Heart left ventricle (tissue), 13 donors: ENCODE results near the gene CEP350.

ENCODE experiments used
- CTCF ChIP-seq, 12 donors: fragments of 200-600 bp; sonication (generic) in 4 of 12; IDR thresholded peaks; one replicate each; pipeline versions ENCODE4 v1.5.0 to v1.8.0; 2018 to 2022; ENCODE audit warnings: antibody characterized with exemption in 12 of 12, mild to moderate bottlenecking in 5 of 12
- POLR2A ChIP-seq, 2 donors: fragments of 450-650 bp; IDR thresholded peaks; one replicate each; pipeline ENCODE4 v1.6.1; 2017; ENCODE audit warnings: antibody characterized with exemption in 2 of 2, mild to moderate bottlenecking in 2 of 2, moderate library complexity in 2 of 2
- donor health status: ischemic (EF 13 %, LVEDD 7.1; RV severe dilation, severe dysfunction).
- donor health status: DM: no; HTN: yes; CAD: no.
- donor health status: DM: no; HTN: no; CAD: no.
- donor health status: ischemic (EF 25% LVEDD 6.9; RV normal size, moderate dysfunction).
- donor health status: ischemic (EF 25% LVEDD 5.7; RV mildly dilated, moderate dysfunction).
- donor health status: ischemic (EF 35%, LVEDD 5.7; RV mildly dilated, moderate dysfunction).
- donor health status: nonischemic (EF 11% LVEDD 7.7; RV severe dilation, severe dysfunction).
- donor health status: DM: yes; HTN: yes; CAD: no.
- donor health status: PGD.
- donor health status: ischemic (EF 29% LVEDD 5.4; RV normal size, mild dysfunction).
- donor health status: nonischemic (EF 23%, LVEDD 6.1; RV moderate dilation, normal function).

DNA sequence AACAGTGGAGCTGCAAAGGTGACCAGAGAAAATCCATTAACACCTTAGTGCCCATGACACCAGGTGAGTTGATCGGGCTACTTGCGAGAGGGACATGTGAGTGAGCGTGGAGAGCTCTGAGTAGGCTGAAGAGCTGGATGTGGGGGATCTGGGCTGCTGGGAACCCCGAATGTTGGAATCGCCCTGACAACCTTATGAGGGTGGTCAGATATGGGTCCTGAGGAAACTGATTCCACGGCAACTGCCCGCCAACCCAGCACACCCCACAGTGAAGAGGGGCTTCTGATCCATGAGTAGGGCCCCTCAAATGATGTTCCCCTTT, 199.4 kb downstream of the CEP350 start:
- no peak for TF ChIP-seq POLR2A (IDR thresholded peaks at IDR 0.05)
- no peak for TF ChIP-seq CTCF (IDR thresholded peaks at IDR 0.05)
